SHP77 (cell line): Measurements from ENCODE around the gene ADGRD1.

ENCODE experiments used
- DNase-seq, 2 experiments: peaks; one replicate each; lab custom pipeline; 2025; lab: John Stamatoyannopoulos, UW

Gene ADGRD1

DNA sequence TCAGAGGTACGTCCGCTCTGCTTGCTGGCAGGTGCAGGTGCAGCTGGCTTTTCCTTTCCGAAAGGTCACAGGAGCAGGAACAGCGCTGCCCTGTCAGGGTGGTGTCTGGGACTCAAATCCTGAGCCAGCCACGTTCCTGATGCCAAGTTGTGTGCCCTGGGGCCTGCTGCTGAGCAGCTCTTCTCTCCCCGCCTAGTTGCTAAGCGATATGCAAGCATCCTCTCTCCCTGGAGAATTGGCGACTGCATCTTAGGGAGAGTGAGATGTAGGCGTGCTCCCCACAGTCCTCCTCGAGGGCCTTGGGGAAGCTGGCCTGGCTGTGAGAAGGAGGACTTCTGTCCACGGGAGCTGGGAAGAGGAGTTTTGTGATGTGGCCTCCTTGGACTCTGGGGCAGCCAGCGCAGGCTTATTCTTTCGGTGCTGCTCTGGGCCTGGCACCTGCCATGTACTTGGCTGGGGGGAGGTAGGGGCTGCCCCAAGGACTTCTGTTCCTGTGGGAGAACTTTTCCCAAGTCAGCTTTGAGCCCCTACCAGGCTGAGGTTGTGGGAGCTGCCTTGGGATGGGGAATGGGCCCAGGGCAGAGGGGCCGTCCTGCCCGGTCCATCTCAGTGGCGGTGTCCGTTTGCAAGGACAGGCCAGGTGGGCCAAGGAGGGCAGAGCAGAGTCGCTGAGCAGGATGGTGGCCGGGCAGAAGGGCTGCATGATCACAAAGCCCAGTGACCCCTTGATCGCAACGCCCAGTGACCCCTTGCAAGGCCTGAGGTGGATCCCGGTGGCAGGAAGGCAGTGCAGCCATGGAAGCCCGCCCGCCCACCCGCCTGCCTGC lies 183.5 kb downstream of the ADGRD1 start:
- DNase-seq, result no peak

DNA sequence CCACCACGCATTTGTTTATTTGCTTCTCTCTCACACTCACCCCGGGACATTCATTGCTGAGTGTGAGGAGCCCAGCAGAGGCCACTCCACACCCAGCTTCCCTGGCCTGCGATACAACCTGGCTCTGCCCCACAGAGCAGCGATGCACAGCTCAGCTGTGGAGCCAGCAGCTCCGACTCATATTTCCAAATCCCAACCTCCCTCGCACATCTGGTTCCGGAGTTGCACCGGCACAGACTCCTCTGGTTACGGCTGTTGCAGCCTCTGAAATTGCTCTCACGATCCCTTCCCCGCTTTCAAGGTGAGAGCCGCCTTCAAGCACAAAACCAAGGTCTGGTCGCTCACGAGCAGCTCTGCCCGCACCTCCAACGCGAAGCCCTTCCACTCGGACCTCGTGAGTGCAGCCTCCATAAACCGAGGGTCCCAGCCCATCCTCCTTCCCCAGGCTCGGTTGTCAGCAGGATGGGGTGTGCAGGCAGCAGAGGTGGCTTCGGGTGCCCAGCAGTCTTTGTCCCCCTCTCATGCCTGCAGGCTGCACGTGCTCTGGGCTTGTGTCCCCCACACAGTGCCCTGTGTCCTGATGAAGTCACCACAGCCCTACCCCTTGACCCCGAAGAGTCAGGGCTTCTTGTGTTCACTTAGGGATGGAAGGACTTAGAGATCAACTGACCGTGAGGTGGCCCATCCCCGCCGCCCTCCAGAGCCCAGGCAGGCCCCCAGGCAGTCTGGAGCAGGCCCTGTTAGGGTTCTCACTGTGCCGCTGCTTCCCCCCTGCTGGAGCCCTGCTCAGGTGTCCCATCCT lies 184.3 kb downstream of the ADGRD1 start:
- DNase-seq, result no peak

DNA sequence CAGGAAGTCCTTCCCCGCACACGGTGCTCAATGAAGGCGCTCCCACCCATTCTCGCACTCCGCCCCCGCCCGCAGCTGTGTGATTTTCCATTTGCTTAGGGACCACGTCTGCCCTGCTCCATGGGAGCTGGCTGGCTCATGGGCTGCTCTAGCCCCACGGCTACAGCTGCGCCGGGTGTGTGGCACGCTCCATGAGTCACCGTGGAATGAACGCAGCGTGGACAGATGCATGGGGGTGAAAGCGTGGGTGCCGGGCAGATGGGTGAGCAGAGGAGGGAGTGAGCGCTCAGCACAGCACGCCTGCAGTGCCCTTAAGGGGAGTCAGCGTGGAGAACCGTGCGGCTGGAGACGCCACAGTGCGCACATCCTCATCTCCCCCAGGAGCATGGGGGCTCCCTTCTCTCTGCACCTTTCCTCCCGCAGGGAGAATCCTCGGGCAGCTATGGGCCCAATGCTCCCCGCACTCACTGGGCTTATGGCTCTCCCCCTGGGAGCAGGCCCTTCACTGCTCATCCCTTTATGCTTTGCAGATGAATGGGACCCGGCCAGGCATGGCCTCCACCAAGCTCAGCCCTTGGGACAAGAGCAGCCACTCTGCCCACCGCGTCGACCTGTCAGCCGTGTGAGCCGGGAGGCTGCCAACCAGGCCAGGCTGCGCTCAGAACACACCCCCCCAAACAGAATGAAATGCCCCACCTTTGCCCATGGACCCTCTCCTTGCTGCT lies 185.1 kb downstream of the ADGRD1 start:
- DNase-seq, result no peak

DNA sequence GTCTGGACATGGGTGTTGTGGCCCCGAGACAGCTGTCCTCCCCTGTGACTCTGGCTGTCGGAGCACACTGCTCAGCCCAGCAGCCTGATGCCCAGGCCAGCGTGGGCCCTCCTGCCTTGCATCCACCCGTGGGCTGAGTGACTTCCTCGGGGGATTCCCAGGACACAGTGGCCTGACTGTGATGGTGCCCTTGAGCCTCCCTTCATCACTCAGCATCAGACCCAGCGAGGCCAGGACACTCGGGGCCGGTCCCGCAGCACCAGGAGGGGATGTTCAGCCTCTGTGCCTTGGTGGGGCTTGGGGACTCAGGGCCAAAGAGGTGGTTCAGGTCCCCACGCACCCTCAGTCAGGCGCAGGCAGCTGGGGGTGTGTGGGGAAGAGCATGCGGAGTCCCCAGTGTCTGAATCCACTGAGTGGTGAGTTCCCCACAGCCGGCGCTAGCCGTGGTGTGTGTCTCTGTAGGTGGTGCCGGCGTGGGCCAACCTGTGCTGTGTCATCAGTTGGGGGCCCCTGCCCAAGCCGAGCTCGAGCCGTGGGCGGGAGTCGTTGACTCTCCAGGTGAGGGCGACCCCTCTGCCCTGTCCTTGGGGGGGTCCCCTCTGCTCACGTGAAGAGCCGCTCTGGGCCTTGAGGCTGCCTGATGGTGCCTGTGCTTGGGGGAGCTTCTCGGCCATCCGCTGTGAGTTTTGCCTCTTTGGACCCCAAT lies 185.8 kb downstream of the ADGRD1 start:
- no peak for DNase-seq

DNA sequence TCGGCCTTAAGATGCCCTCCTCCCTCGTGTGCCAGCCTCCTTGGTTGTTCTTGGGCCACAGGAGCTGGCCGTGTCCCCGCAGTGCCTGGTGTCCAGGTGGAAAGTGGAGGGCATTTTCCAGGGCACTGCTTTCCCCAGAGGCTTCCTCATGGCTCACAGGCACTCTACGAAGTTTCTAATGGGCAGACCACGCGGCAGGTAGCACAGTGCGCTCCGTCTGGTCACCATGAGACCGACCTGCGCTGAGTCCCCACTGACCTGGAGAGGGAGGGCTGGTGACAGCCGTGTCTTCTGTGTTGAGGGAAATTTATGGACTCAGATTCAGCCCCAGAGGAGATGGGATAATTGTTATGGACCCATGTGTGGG lies 186.3 kb downstream of the ADGRD1 start:
- no peak for DNase-seq

DNA sequence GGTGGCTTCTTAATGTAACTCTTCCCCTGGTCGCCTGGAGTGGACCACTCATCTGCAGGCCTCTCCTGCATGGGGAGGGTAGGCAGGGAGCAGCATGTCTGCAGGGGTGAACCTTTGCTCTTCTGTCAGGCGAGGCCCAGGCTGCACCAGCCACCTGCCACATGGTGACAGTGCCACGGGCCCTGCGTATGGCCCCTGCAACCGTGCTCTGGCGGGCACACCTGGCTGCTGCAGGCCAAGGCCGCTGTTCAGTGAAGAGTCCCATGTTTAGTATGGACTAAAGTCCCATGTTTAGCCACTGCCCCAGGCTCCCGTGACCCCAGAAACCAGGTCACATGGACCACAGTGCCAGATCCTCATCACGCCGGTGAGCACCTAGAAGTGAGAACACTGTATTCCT lies 187.0 kb downstream of the ADGRD1 start:
- no peak for DNase-seq

DNA sequence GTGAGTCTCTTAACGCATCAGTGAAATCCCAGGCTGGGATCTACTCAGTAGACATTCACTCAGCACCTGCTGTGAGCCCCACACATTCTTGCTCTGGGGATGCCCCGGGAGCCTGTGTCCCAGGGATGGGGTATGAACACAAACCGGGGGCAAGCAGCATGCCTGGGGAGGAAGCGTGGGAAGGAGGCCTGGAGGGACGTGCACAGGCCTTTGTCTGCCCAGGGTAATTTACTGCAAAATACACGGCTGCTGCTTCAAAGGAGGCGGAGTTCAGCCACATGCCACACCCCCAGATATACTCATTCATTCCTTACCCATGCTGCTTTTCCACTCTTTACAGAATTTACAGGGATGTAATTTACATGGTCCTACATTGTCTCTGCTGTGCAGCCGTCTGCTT lies 187.8 kb downstream of the ADGRD1 start:
- DNase-seq, result no peak

DNA sequence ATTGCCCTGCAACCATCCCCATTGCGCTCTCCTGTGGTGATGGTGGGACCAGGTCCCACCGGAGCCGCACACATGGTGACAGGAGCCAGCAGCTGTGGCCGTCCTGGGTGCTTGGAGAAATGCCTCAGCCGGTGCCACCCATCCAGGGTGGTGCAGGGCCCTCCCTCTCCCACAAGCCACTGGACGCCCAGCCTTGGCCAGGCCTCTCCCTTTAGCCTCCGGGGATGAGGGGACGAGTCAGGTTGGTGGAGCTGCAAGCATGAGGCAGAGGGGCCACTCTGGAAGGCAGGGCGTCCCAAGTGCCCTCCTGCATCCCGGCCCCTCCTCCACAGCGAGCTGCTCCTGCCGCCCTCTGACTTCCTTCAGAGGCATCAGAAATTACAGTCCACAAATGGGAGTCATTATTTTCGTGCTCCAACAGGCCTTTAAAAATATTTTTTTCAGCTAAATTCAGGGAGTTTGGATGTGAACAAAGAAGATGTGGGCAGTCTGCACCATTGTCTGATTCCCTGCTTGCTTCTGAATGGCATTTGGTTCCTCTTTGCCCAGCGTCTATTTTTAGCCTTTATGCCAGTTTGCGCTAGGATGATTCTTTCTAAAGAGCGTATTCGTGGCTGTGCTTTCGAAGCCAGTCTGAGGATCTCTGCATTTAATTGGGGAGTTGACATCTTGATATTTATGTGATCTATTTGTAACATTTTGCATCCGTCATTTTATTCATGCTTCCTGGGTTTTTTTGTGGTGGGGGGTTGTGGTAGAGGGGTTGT lies 189.4 kb downstream of the ADGRD1 start:
- no peak for DNase-seq

DNA sequence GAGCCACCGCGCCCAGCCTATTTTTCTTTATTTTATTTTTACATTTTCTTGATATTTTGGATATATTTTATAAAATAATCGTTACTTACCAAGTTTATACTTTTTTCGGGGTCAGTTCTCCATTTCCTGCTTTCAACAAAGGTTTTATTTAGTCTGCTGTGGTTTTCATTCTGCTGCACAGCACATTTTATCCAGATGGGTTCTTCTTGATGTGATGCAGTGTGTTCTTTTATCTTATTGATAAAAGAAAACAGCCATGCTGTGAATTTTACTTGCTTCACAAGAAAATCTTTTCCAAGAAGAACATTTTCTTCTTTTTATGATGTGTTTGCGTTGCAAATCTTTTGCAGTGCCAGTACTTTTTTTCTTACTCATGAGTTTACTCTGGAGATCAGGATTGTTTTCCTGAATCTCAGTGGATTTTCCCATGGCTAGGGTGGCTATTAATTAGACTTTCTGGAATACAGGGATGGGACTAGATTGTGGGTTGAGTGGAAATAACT lies 192.5 kb downstream of the ADGRD1 start:
- DNase-seq, result no peak

DNA sequence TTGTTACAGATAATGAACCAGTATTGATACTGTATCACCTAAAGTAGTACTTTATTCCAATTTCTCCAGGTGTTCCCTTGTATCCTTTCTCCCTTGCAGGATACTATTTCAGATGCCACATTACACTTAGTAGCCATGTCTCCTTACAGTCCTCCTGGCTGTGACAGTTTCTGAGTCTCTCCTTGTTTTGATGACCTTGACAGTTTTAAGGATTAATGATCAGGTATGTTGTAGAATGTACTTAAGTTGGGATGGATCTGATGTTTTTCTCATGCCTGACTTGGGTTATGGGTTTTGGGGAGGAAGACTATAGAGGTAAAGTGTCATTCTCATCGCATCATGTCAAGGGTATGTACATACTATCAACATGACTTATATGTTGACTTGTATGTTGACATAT lies 193.6 kb downstream of the ADGRD1 start:
- no peak for DNase-seq

DNA sequence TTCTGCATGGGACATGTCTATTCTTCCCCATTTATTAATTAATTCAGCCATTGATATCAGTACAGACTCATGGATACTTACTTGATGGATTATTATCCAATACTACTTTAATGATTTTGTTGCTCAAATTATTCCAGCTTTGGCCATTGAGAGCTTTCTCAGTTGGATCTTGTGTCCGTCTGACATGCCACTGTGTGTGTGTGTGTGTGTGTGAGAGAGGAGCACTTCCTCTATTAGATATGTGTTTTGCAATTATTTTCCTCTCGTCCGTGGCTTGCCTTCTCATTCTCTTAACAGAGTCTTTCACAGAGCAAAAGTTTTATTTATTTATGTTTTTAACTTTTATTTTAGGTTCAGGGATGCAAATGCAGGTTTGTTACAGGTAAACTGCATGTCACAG lies 194.2 kb downstream of the ADGRD1 start:
- no peak for DNase-seq

DNA sequence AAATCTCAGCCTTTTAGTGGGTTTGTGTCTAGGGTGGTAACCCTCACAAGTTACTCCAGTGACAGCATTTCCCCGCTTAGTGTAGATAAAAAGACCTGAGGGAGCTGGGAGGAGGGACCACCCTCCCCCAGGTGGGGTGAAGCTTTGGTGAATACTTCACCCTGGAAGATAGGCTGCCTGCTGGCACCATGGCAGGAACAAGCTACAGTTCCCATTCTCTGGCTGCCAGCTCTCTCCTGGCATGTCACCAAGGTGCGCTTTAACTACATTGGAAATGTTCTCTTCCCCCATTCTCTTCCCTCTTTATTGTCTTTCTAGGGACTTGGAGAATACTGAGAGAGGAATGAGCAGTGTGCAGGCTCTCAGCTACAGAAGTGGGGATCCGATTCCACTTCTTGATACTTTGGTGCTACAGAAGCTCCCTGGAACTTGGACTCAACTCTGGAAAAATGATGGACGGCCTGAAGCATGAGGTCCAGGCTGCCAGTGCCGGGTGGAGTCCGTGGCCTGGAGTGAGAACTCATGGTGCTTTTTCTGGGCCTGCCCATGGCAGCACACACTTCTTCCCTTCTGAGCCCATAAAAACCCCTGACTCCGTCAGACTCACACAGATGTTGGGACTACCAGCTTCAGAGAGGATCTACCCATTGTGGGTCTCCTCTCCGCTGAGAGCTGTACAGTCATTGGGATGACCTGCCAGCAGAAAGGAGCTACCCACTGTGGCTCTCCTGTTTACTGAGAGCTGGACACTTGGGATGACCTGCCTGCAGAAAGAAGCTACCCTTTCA lies 198.0 kb downstream of the ADGRD1 start:
- no peak for DNase-seq

DNA sequence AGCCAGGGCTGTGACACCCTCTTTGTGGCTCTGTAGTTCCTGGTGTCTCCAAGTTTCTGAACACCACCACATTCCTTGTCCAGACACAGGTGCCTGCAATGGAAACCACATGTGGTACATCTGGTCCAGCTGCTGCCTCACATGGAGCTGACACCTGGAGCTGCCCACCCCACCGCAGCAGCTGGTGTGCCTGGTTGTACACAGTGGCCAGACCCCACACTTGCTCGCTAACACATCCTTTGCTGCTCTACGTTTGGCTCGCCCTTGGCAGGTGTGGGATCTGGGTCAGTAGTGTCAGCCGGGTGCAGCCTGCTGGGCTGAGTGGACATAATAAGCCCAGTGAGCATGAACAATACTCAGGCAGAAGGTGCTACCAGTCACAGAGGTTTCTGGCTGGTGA lies 198.9 kb downstream of the ADGRD1 start:
- DNase-seq, result no peak

DNA sequence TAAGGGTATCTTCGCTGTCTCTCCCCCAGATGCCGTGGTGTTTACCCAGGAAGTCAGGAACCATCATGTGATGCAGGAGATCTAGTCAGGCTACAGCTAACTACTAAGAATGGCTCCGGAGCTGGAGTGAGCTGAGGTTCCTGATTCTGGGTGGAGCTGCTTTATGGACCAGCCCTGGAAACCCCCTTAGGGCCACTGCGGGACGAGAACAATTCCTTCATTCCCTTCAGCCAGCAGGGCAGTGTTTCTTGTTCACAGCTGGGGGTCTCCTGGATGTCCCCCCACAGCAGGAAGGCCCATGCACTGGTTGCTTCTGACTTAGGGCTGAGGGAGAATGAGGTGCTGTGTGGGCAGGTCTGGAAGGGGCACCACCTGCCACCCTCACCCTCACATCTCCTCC lies 199.3 kb downstream of the ADGRD1 start:
- no peak for DNase-seq

DNA sequence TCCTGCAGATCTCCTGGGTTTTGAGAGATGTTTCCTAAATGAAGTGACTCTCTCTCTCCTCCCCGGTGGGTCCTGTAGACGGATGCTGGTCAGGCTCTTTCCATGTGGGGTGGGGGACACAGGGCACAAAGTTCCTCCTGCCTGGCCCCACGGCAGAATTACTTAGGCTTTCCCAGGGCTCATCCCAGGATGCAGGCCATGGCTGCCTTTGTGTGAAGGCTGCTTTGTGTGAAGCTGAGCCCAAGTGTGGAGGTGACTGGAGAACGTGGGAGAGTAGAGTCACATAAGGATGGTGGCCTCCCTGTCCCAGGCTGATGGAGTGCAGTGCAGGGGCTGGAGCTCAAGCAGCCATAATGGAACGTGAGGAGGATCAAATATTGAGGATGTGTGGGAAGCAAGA lies 200.2 kb downstream of the ADGRD1 start:
- no peak for DNase-seq

DNA sequence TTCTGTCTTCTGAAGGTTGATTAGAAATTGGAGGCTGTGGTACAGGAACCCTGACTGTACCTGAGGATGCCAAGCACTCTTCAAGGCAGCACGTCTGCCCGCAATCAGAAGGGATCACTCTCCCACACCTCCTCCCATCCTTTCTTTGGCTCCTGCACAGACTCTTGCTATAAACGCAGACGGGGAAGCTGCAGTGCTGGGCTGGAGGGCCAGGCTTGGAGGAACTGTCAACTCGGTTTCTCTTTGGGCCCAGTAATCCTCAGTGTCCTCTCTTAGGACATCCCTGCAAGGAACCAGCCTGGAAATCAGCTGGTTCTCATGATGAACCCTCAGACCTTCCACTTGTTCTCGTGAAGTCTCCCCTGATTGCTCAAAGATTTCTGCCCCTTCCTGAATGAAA lies 201.4 kb downstream of the ADGRD1 start:
- no peak for DNase-seq

DNA sequence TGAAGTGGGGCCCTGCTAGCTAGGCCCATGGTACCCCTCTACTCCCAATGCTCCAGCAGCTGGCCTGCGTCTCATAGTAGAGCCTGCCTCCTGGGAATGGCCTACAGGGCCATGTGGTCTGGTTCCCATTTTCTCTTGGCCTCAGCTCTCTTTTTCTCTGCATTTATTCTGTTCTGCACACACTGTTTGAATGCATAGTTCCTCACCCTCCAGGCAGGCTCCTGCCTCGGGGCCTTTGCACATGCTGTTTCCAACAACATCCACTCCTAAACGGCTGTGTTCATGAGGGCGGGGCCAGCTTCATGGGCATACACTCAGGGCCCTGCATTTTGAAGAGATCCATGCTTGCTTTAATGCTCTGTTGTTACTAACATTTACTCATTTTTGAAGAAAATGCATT lies 204.0 kb downstream of the ADGRD1 start:
- DNase-seq, result no peak

DNA sequence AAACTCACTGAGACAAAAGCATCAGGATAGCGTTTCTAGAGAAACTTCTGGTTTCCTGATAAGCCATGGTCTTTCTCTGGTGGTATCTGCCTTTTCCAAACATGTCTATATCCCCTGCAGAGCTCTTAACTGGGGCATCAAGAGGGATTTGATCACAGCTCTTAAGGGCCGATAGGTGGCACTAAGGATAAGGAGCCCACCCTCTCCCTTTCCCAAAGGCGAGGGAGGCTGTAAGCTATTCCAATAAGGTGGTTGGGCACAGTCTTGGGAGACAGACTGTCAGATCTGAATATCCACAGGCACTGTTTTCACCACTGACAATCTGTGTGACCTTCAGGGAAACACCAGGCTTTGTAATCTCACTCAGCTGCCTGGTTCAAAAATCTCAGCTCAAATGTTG lies 206.0 kb downstream of the ADGRD1 start:
- DNase-seq, result peak in 1 of 2 experiments; percentile 12

DNA sequence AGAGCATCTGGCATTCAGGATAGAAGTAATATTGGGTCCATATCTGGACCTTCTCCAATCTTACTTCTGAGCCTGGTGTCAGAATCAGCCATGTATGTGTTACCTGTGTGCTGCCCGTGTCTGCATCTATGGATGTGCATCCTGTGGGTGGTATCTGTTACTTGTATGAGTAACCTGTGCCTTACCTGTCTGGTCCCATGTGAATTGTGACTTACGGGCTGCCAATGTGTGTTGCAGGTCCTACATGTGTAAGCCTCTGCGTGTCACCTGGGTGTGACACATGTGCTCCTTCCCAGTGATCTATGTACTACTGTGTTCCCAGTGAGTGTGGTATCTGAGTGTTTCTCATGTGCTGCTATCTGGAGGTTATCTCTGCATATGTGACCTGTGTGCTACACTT lies 208.4 kb downstream of the ADGRD1 start:
- no peak for DNase-seq

DNA sequence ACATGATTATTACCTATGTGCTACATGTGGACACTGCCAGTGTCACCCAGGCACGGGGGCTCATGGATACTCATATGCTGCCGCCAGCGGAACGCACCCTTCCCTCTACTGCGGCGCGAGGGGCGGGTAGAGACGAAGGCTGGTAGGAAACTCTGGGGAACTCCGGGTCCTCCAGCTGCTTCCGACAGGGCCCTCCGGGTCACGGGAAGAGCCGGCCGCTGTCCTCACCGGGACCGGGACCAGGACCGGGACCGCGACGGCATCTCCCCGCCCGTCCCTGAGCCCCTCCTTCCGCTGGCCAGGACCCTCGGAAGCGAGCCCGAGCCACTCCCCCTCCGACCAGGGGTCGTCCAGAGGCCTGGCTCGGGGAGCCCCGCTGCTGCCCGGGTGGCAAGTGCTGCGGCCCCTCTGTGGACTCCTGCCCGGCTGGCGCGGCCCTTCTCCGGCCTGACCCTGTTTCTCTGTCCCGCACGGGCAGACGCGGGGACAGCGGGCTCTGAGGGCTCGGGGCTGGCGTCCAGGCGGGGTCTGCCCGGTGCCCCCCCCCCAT lies 209.6 kb downstream of the ADGRD1 start:
- DNase-seq, result no peak
